Measurements from ENCODE around the gene RAD51B. TPM values are rescaled to one million over a fixed set of nuclear protein-coding genes. Genes with fewer than 3 reads are reported as not detected.
"Not testable (repeated sequence)": the region's sequence is repeated elsewhere in the genome, so short reads cannot be mapped to it uniquely, and the experiment has no call there.

The RAD51B gene
- total RNA-seq, 1 donor from 2014 or later = 26.1 TPM

GRCh38 chr14:68658943-68659931 lies 839.7 kb downstream of the RAD51B start:
- Mint-ChIP-seq H3K9me3 (peaks cover 6% of the 10 kb centered on the region), H3K27me3 (ENCODE audit: insufficient read depth) (peaks cover 4% of the 10 kb centered on the region), H3K4me3 (no peak overlapping the region), H3K4me1 (ENCODE audit: low read depth) (peaks cover 33% of the 10 kb centered on the region), H3K27ac (no peak overlapping the region), H3K36me3 (ENCODE audit: low read depth) (peaks cover 5% of the 10 kb centered on the region)
- intact Hi-C loops (cut with micrococcal nuclease) = no loop called here
- no peak for DNase-seq (ENCODE audit: low spot score)

GRCh38 chr14:68660495-68660894 lies 840.9 kb downstream of the RAD51B start:
- intact Hi-C loops (cut with micrococcal nuclease) = loop anchor here (5.0 kb wide), 1 partner anchor 173 kb away; no protein-coding TSS in a partner anchor
- Mint-ChIP-seq H3K9me3 (peaks cover 11% of the 10 kb centered on the region), H3K4me3 (no peak overlapping the region), H3K36me3 (ENCODE audit: low read depth) (peaks cover 5% of the 10 kb centered on the region), H3K4me1 (ENCODE audit: low read depth) (peaks cover 45% of the 10 kb centered on the region), H3K27ac (no peak overlapping the region), H3K27me3 (ENCODE audit: insufficient read depth) (peaks cover 4% of the 10 kb centered on the region)
- DNase-seq (ENCODE audit: low spot score) = no peak

- no peak overlapping the region for H3K4me3 Mint-ChIP-seq
- H3K9me3 Mint-ChIP-seq = peaks cover 11% of the 10 kb centered on the region
- H3K27ac Mint-ChIP-seq = no peak overlapping the region
- intact Hi-C loops (cut with micrococcal nuclease) = loop anchor here (5.0 kb wide), 1 partner anchor 174 kb away; no protein-coding TSS in a partner anchor
- H3K4me1 Mint-ChIP-seq (ENCODE audit: low read depth) = peaks cover 55% of the 10 kb centered on the region
- peaks cover 7% of the 10 kb centered on the region for H3K36me3 Mint-ChIP-seq (ENCODE audit: low read depth)
- H3K27me3 Mint-ChIP-seq (ENCODE audit: insufficient read depth) = peaks cover 4% of the 10 kb centered on the region
- DNase-seq (ENCODE audit: low spot score) = no peak
Observed at GRCh38 chr14:68661226-68662225, 841.9 kb downstream of the RAD51B start.

- H3K27me3 Mint-ChIP-seq (ENCODE audit: insufficient read depth) = peaks cover 4% of the 10 kb centered on the region
- peaks cover 15% of the 10 kb centered on the region for H3K9me3 Mint-ChIP-seq
- peak overlapping the region; percentile 13 for H3K27ac Mint-ChIP-seq
- no peak for DNase-seq (ENCODE audit: low spot score)
- H3K36me3 Mint-ChIP-seq (ENCODE audit: low read depth) = peaks cover 10% of the 10 kb centered on the region
- H3K4me3 Mint-ChIP-seq = no peak overlapping the region
- intact Hi-C loops (cut with micrococcal nuclease) = loop anchor here (5.0 kb wide), 1 partner anchor 175 kb away; no protein-coding TSS in a partner anchor
- H3K4me1 Mint-ChIP-seq (ENCODE audit: low read depth) = peaks cover 55% of the 10 kb centered on the region
Observed at GRCh38 chr14:68662392-68662791, 842.8 kb downstream of the RAD51B start.

GRCh38 chr14:68662826-68663225 lies 843.2 kb downstream of the RAD51B start:
- Mint-ChIP-seq H3K9me3 (peaks cover 15% of the 10 kb centered on the region), H3K4me1 (ENCODE audit: low read depth) (peaks cover 55% of the 10 kb centered on the region), H3K27ac (peak overlapping the region; percentile 72)
- intact Hi-C loops (cut with micrococcal nuclease) = loop anchor here (1.0 to 5.0 kb wide), 8 partner anchors 32 to 378 kb away; no protein-coding TSS in a partner anchor
- H3K27me3 Mint-ChIP-seq (ENCODE audit: insufficient read depth); H3K4me3 Mint-ChIP-seq; H3K36me3 Mint-ChIP-seq (ENCODE audit: low read depth); DNase-seq (ENCODE audit: low spot score): not testable (repeated sequence)

- H3K4me3 Mint-ChIP-seq = peak overlapping the region; percentile 45
- intact Hi-C loops (cut with micrococcal nuclease) = loop anchor here (1.0 to 5.0 kb wide), 15 partner anchors 22 to 452 kb away; no protein-coding TSS in a partner anchor
- H3K36me3 Mint-ChIP-seq (ENCODE audit: low read depth) = peaks cover 10% of the 10 kb centered on the region
- H3K9me3 Mint-ChIP-seq = peaks cover 15% of the 10 kb centered on the region
- H3K27ac Mint-ChIP-seq = peak overlapping the region; percentile 72
- peak; percentile 26 for DNase-seq (ENCODE audit: low spot score)
- H3K4me1 Mint-ChIP-seq (ENCODE audit: low read depth) = peaks cover 55% of the 10 kb centered on the region
- peaks cover 4% of the 10 kb centered on the region for H3K27me3 Mint-ChIP-seq (ENCODE audit: insufficient read depth)
Observed at GRCh38 chr14:68663385-68664076, 844.0 kb downstream of the RAD51B start.

- peaks cover 15% of the 10 kb centered on the region for H3K9me3 Mint-ChIP-seq
- H3K36me3 Mint-ChIP-seq (ENCODE audit: low read depth) = peaks cover 10% of the 10 kb centered on the region
- intact Hi-C loops (cut with micrococcal nuclease) = loop anchor here (1.0 to 5.0 kb wide), 8 partner anchors 21 to 453 kb away; no protein-coding TSS in a partner anchor
- H3K4me3 Mint-ChIP-seq = peak overlapping the region; percentile 45
- H3K4me1 Mint-ChIP-seq (ENCODE audit: low read depth) = peaks cover 55% of the 10 kb centered on the region
- peaks cover 3% of the 10 kb centered on the region for H3K27me3 Mint-ChIP-seq (ENCODE audit: insufficient read depth)
- H3K27ac Mint-ChIP-seq = peak overlapping the region; percentile 72
- peak; percentile 18 for DNase-seq (ENCODE audit: low spot score)
Observed at GRCh38 chr14:68664225-68664681, 844.7 kb downstream of the RAD51B start.

GRCh38 chr14:68665131-68665530 lies 845.6 kb downstream of the RAD51B start:
- Mint-ChIP-seq H3K4me3 (no peak overlapping the region), H3K4me1 (ENCODE audit: low read depth) (peaks cover 55% of the 10 kb centered on the region), H3K9me3 (peaks cover 15% of the 10 kb centered on the region), H3K36me3 (ENCODE audit: low read depth) (peaks cover 10% of the 10 kb centered on the region), H3K27me3 (ENCODE audit: insufficient read depth) (peaks cover 3% of the 10 kb centered on the region), H3K27ac (peak overlapping the region; percentile 72)
- no peak for DNase-seq (ENCODE audit: low spot score)
- intact Hi-C loops (cut with micrococcal nuclease) = no loop called here

- no peak for DNase-seq (ENCODE audit: low spot score)
- intact Hi-C loops (cut with micrococcal nuclease) = no loop called here
- Mint-ChIP-seq H3K4me3 (no peak overlapping the region), H3K27ac (no peak overlapping the region), H3K27me3 (ENCODE audit: insufficient read depth) (peaks cover 2% of the 10 kb centered on the region), H3K36me3 (ENCODE audit: low read depth) (peaks cover 10% of the 10 kb centered on the region), H3K9me3 (peaks cover 15% of the 10 kb centered on the region), H3K4me1 (ENCODE audit: low read depth) (peaks cover 54% of the 10 kb centered on the region)
Observed at GRCh38 chr14:68665792-68666204, 846.2 kb downstream of the RAD51B start.

- intact Hi-C loops (cut with micrococcal nuclease) = no loop called here
- no peak overlapping the region for H3K4me3 Mint-ChIP-seq
- H3K27me3 Mint-ChIP-seq (ENCODE audit: insufficient read depth) = no peaks in the 10 kb centered on the region
- H3K4me1 Mint-ChIP-seq (ENCODE audit: low read depth) = peaks cover 50% of the 10 kb centered on the region
- no peak overlapping the region for H3K27ac Mint-ChIP-seq
- no peak for DNase-seq (ENCODE audit: low spot score)
- H3K36me3 Mint-ChIP-seq (ENCODE audit: low read depth) = peaks cover 10% of the 10 kb centered on the region
- H3K9me3 Mint-ChIP-seq = peaks cover 15% of the 10 kb centered on the region
Observed at GRCh38 chr14:68666236-68666635, 846.7 kb downstream of the RAD51B start.

GRCh38 chr14:68666899-68667298 lies 847.3 kb downstream of the RAD51B start:
- no peak overlapping the region for H3K4me3 Mint-ChIP-seq
- peaks cover 49% of the 10 kb centered on the region for H3K4me1 Mint-ChIP-seq (ENCODE audit: low read depth)
- H3K36me3 Mint-ChIP-seq (ENCODE audit: low read depth) = peaks cover 8% of the 10 kb centered on the region
- H3K27me3 Mint-ChIP-seq (ENCODE audit: insufficient read depth) = no peaks in the 10 kb centered on the region
- intact Hi-C loops (cut with micrococcal nuclease) = no loop called here
- no peak overlapping the region for H3K27ac Mint-ChIP-seq
- H3K9me3 Mint-ChIP-seq = peaks cover 12% of the 10 kb centered on the region
- no peak for DNase-seq (ENCODE audit: low spot score)
